OCI-LY7 (cell line): ENCODE data around the gene RBM23. TPM values are rescaled to one million over a fixed set of nuclear protein-coding genes. Genes with fewer than 3 reads are reported as not detected.

Source experiments
- BruUV-seq: library from RNA; stranded (reverse); fragments of 400-500 nt; replicated peaks from 2 replicates; lab custom pipeline; 2021; lab: Mats Ljungman, UMichigan
- CTCF ChIA-PET: fragments of 300-600 bp; sonication (Branson Sonifier 250); formaldehyde crosslinking; loops from one replicate; lab custom pipeline; 2022; ENCODE audit warnings: antibody characterized with exemption; ENCODE audit not compliant: unreplicated experiment; lab: Charles Lee
- POLR2A ChIA-PET: fragments of 300-600 bp; sonication (Branson Sonifier 250); formaldehyde crosslinking; loops from one replicate; lab custom pipeline; 2022; ENCODE audit warnings: antibody characterized with exemption; lab: Charles Lee
- DNase-seq: peaks from one replicate; pipeline ENCODE4 v3.0.0-alpha.2; 2015; ENCODE audit warnings: low spot score
- H2AFZ ChIP-seq: fragments of 200-600 bp; sonication (generic), shearing (Covaris generic); 2 replicates; pipeline ENCODE4 v1.6.1; 2014; ENCODE audit warnings: mild to moderate bottlenecking, antibody characterized with exemption, low read length, moderate library complexity
- H3K27ac ChIP-seq: fragments of 200-600 bp; sonication (generic); 2 replicates; pipeline ENCODE4 v1.5.1; 2014; ENCODE audit warnings: mixed run types, low read depth, mild to moderate bottlenecking, moderate library complexity, low read length, inconsistent platforms; ENCODE audit not compliant: poor library complexity, severe bottlenecking
- H3K36me3 ChIP-seq: fragments of 200-600 bp; sonication (generic); 2 replicates; pipeline ENCODE4 v1.6.1; 2014; ENCODE audit warnings: mild to moderate bottlenecking, antibody characterized with exemption, low read length, moderate library complexity, mixed read lengths; ENCODE audit not compliant: insufficient read depth
- H3K4me1 ChIP-seq: fragments of 200-600 bp; sonication (generic); 2 replicates; pipeline ENCODE4 v1.5.1; 2014; ENCODE audit warnings: mild to moderate bottlenecking, low read length; ENCODE audit not compliant: insufficient read depth, poor library complexity, severe bottlenecking
- H3K4me2 ChIP-seq: fragments of 200-600 bp; sonication (generic); 2 replicates; pipeline ENCODE4 v1.6.1; 2014; ENCODE audit warnings: mild to moderate bottlenecking, low read length
- H3K4me3 ChIP-seq: fragments of 200-600 bp; sonication (generic); 2 replicates; pipeline ENCODE4 v1.5.1; 2014; ENCODE audit warnings: mild to moderate bottlenecking, low read depth, low read length; ENCODE audit not compliant: poor library complexity, severe bottlenecking
- H3K79me2 ChIP-seq: fragments of 200-600 bp; sonication (generic); 2 replicates; pipeline ENCODE4 v1.6.1; 2016; ENCODE audit warnings: low read depth, mild to moderate bottlenecking, low read length, moderate library complexity, mixed read lengths; ENCODE audit not compliant: insufficient read depth
- H3K9me2 ChIP-seq: fragments of 200-600 bp; sonication (generic); 2 replicates; pipeline ENCODE4 v1.6.1; 2016; ENCODE audit warnings: mild to moderate bottlenecking, low read length, mixed read lengths; ENCODE audit not compliant: insufficient read depth
- H3K9me3 ChIP-seq: fragments of 200-600 bp; sonication (generic); 2 replicates; pipeline ENCODE4 v1.6.1; 2014; ENCODE audit warnings: mild to moderate bottlenecking, mixed run types, low read length, mixed read lengths
- H4K20me1 ChIP-seq: fragments of 200-600 bp; sonication (generic); 2 replicates; pipeline ENCODE4 v1.6.1; 2014; ENCODE audit warnings: mild to moderate bottlenecking, antibody characterized with exemption, low read length, moderate library complexity, mixed read lengths; ENCODE audit not compliant: insufficient read depth
- CTCF ChIP-seq: fragments of 200-600 bp; sonication (generic); conservative IDR thresholded peaks from 2 replicates; pipeline ENCODE4 v1.5.1; 2014; ENCODE audit warnings: mild to moderate bottlenecking, antibody characterized with exemption, low read length, moderate library complexity, mixed read lengths
- EZH2phosphoT487 ChIP-seq: fragments of 200-600 bp; sonication (generic); IDR thresholded peaks from 2 replicates; pipeline ENCODE4 v1.6.1; 2018; ENCODE audit warnings: low read depth, borderline replicate concordance, mild to moderate bottlenecking, mixed run types, antibody characterized with exemption, low read length, moderate library complexity, mixed read lengths
- intact Hi-C: fragments of 100-400 bp; cut with micrococcal nuclease; formaldehyde crosslinking; loops from one replicate; pipeline ENCODE4 v1.10.0; 2022; ENCODE audit not compliant: unreplicated experiment
- total RNA-seq, 2 experiments: library from RNA; depleted of rRNA in 1 of 2; stranded (reverse); fragments of >200 nt in 1 of 2; shearing (Covaris generic) in 1 of 2; gene quantifications; 2 replicates each; pipeline ENCODE4 v1.2.3, GENCODE V29; 2014 to 2022

RBM23 gene
- total RNA-seq, 2 experiments from 2014 or later = 81.0 to 90.1 TPM

DNA sequence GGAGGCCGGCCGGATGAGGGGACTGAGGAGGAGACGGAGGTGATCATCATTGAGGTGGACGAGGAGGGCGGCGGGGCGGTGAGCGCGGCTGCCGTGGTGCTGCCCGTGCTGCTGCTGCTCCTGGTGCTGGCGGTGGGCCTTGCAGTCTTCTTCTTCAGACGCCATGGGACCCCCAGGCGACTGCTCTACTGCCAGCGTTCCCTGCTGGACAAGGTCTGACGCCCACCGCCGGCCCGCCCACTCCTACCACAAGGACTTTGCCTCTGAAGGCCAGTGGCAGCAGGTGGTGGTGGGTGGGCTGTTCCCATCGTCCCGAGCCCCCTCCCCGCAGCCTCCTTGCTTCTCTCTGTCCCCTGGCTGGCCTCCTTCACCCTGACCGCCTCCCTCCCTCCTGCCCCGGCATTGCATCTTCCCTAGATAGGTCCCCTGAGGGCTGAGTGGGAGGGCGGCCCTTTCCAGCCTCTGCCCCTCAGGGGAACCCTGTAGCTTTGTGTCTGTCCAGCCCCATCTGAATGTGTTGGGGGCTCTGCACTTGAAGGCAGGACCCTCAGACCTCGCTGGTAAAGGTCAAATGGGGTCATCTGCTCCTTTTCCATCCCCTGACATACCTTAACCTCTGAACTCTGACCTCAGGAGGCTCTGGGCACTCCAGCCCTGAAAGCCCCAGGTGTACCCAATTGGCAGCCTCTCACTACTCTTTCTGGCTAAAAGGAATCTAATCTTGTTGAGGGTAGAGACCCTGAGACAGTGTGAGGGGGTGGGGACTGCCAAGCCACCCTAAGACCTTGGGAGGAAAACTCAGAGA, 72.9 kb downstream of the RBM23 start:
- intact Hi-C loops = no loop called here
- no peaks in the 10 kb centered on the region for H3K9me3 ChIP-seq
- no peak overlapping the region for H3K27ac ChIP-seq
- H3K4me1 ChIP-seq = peaks cover 6% of the 10 kb centered on the region
- H4K20me1 ChIP-seq = no peaks in the 10 kb centered on the region
- DNase-seq = no peak
- H2AFZ ChIP-seq = no peak overlapping the region
- BruUV-seq = no TSS peak
- no peak overlapping the region for H3K4me3 ChIP-seq
- no peak overlapping the region for H3K4me2 ChIP-seq
- POLR2A ChIA-PET = no interaction called here
- no peaks in the 10 kb centered on the region for H3K79me2 ChIP-seq
- CTCF ChIA-PET = interaction anchor here (0.6 kb wide), 1 partner anchor 23 kb away, joined by 3 read pairs; no protein-coding TSS in a partner anchor
- no peaks in the 10 kb centered on the region for H3K36me3 ChIP-seq
- TF ChIP-seq CTCF (no peak), EZH2phosphoT487 (no peak)
- H3K9me2 ChIP-seq = no peaks in the 10 kb centered on the region

GRCh38 chr14:22845103-22845394, 73.9 kb downstream of the RBM23 start:
- Histone ChIP-seq H4K20me1 (no peaks in the 10 kb centered on the region), H2AFZ (no peak overlapping the region), H3K4me2 (no peak overlapping the region), H3K79me2 (no peaks in the 10 kb centered on the region), H3K4me3 (no peak overlapping the region), H3K9me3 (no peaks in the 10 kb centered on the region), H3K9me2 (no peaks in the 10 kb centered on the region), H3K36me3 (no peaks in the 10 kb centered on the region), H3K27ac (no peak overlapping the region), H3K4me1 (peaks cover 6% of the 10 kb centered on the region)
- DNase-seq = no peak
- intact Hi-C loops = no loop called here
- BruUV-seq = no TSS peak
- CTCF ChIA-PET = interaction anchor here (0.6 to 0.8 kb wide), 2 partner anchors 9 to 15 kb away, joined by 4 read pairs; partner anchors contain the start of gene MRPL52
- TF ChIP-seq CTCF (no peak), EZH2phosphoT487 (no peak)
- POLR2A ChIA-PET = no interaction called here
